DOHH2 (cell line): Measurements from ENCODE around the gene CLIC6.

Experiments
- H3F3A ChIP-seq: fragments of 200-600 bp; sonication (generic), shearing (Covaris generic); 2 replicates; pipeline ENCODE4 v1.6.0; 2016; ENCODE audit warnings: antibody characterized with exemption, mild to moderate bottlenecking; ENCODE audit not compliant: control insufficient read depth, insufficient read depth
- H3K27ac ChIP-seq: fragments of 200-600 bp; sonication (generic); 2 replicates; pipeline ENCODE4 v1.5.1; 2014; ENCODE audit warnings: low read depth, mild to moderate bottlenecking, low read length, moderate library complexity
- H3K27me3 ChIP-seq: fragments of 200-600 bp; sonication (generic); 2 replicates; pipeline ENCODE4 v1.6.1; 2014; ENCODE audit warnings: mild to moderate bottlenecking, low read length, mixed read lengths; ENCODE audit not compliant: control insufficient read depth
- H3K36me3 ChIP-seq: fragments of 200-600 bp; sonication (generic); 2 replicates; pipeline ENCODE4 v1.6.1; 2014; ENCODE audit warnings: mild to moderate bottlenecking, low read length, moderate library complexity, mixed read lengths; ENCODE audit not compliant: control insufficient read depth
- H3K4me1 ChIP-seq: fragments of 200-600 bp; sonication (generic); 2 replicates; pipeline ENCODE4 v1.6.1; 2014; ENCODE audit warnings: mild to moderate bottlenecking, low read length, mixed read lengths; ENCODE audit not compliant: control insufficient read depth
- H3K4me2 ChIP-seq: fragments of 200-600 bp; sonication (generic); 2 replicates; pipeline ENCODE4 v1.6.0; 2014; ENCODE audit warnings: mild to moderate bottlenecking, low read length, moderate library complexity
- H3K4me3 ChIP-seq: fragments of 200-600 bp; sonication (generic); 2 replicates; pipeline ENCODE4 v1.5.1; 2014; ENCODE audit warnings: mild to moderate bottlenecking, low read length, mixed read lengths
- H3K79me2 ChIP-seq: fragments of 200-600 bp; sonication (generic); 2 replicates; pipeline ENCODE4 v1.6.1; 2014; ENCODE audit warnings: mild to moderate bottlenecking, low read length, mixed read lengths; ENCODE audit not compliant: control insufficient read depth
- H3K9me2 ChIP-seq: fragments of 200-600 bp; sonication (generic); replicated peaks from 2 replicates; pipeline ENCODE4 v1.6.1; 2014; ENCODE audit warnings: mild to moderate bottlenecking, low read length, mixed read lengths; ENCODE audit not compliant: control insufficient read depth
- H3K9me3 ChIP-seq: fragments of 200-600 bp; sonication (generic); 2 replicates; pipeline ENCODE4 v1.6.1; 2014; ENCODE audit warnings: antibody characterized with exemption, low read length, mixed read lengths; ENCODE audit not compliant: control insufficient read depth, insufficient read depth
- H4K20me1 ChIP-seq: fragments of 200-600 bp; sonication (generic); 2 replicates; pipeline ENCODE4 v1.6.0; 2014; ENCODE audit warnings: low read depth, mild to moderate bottlenecking, antibody characterized with exemption, low read length, moderate library complexity; ENCODE audit not compliant: control insufficient read depth, insufficient read depth
- EZH2phosphoT487 ChIP-seq: fragments of 200-600 bp; sonication (generic); IDR thresholded peaks from 2 replicates; pipeline ENCODE4 v1.6.1; 2017; ENCODE audit warnings: borderline replicate concordance, mild to moderate bottlenecking, antibody characterized with exemption, low read length, moderate library complexity, mixed read lengths
- TF ChIP-seq, protein P1 (sequence below): fragments of 200-600 bp; sonication (generic); IDR thresholded peaks from one replicate; pipeline ENCODE4 v1.5.1; 2014; ENCODE audit warnings: antibody characterized with exemption, mild to moderate bottlenecking, low read depth, low read length; ENCODE audit not compliant: poor library complexity, severe bottlenecking

Gene CLIC6

DNA sequence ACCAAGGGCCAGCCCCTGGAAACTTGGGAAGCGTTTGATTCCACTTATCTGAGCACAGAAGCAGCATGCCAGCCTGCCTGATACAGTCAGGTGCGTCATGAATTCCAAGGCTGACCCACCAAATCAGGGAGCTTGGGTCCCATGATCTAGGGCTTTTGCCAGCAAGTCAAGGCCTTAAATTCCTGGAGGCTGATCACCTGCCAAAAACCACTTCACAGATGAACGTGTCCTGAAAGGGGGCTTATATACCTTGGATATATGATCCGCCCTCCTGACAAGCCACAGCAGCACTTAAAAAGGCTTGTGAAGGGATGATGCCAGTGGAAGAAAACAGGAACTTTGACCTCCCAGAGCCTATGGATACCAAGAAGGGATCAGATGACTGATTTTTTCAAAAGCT, 24.0 kb upstream of the CLIC6 start:
- Histone ChIP-seq H3K4me2 (no peak overlapping the region), H4K20me1 (no peaks in the 10 kb centered on the region), H3K79me2 (no peaks in the 10 kb centered on the region), H3K9me3 (no peaks in the 10 kb centered on the region), H3K4me3 (no peak overlapping the region), H3K4me1 (peaks cover 13% of the 10 kb centered on the region), H3K9me2 (no peaks in the 10 kb centered on the region), H3K36me3 (no peaks in the 10 kb centered on the region), H3F3A (no peaks in the 10 kb centered on the region), H3K27ac (no peak overlapping the region), H3K27me3 (peaks cover 6% of the 10 kb centered on the region)
- TF ChIP-seq, protein P1, sequence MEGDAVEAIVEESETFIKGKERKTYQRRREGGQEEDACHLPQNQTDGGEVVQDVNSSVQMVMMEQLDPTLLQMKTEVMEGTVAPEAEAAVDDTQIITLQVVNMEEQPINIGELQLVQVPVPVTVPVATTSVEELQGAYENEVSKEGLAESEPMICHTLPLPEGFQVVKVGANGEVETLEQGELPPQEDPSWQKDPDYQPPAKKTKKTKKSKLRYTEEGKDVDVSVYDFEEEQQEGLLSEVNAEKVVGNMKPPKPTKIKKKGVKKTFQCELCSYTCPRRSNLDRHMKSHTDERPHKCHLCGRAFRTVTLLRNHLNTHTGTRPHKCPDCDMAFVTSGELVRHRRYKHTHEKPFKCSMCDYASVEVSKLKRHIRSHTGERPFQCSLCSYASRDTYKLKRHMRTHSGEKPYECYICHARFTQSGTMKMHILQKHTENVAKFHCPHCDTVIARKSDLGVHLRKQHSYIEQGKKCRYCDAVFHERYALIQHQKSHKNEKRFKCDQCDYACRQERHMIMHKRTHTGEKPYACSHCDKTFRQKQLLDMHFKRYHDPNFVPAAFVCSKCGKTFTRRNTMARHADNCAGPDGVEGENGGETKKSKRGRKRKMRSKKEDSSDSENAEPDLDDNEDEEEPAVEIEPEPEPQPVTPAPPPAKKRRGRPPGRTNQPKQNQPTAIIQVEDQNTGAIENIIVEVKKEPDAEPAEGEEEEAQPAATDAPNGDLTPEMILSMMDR, result no peak
- TF ChIP-seq EZH2phosphoT487, result no peak

DNA sequence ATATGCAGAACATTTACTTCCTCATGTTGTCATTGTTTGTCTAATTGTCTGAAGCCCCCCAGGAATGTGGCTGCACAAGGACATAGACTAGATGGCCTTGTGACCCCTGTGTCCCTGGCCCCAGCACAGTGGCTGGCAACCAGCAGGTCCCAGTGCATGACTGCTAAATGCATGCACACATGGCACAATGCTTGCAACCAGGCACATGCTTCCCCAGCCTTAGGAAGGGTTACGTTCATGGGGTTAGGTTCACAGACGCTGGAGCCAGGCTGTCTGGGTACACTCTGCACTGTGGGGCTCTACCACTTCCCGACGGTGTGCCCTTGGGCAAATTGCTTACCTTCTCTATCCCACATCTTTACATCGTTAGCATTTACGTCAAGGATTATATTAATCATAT, 21.2 kb upstream of the CLIC6 start:
- Histone ChIP-seq H3K9me3 (no peaks in the 10 kb centered on the region), H3K4me2 (no peak overlapping the region), H3K4me1 (peaks cover 3% of the 10 kb centered on the region), H3F3A (no peaks in the 10 kb centered on the region), H4K20me1 (no peaks in the 10 kb centered on the region), H3K4me3 (no peak overlapping the region), H3K9me2 (no peaks in the 10 kb centered on the region), H3K27me3 (peaks cover 6% of the 10 kb centered on the region), H3K79me2 (no peaks in the 10 kb centered on the region), H3K36me3 (no peaks in the 10 kb centered on the region), H3K27ac (no peak overlapping the region)
- TF ChIP-seq, protein P1, result no peak
- no peak for TF ChIP-seq EZH2phosphoT487

DNA sequence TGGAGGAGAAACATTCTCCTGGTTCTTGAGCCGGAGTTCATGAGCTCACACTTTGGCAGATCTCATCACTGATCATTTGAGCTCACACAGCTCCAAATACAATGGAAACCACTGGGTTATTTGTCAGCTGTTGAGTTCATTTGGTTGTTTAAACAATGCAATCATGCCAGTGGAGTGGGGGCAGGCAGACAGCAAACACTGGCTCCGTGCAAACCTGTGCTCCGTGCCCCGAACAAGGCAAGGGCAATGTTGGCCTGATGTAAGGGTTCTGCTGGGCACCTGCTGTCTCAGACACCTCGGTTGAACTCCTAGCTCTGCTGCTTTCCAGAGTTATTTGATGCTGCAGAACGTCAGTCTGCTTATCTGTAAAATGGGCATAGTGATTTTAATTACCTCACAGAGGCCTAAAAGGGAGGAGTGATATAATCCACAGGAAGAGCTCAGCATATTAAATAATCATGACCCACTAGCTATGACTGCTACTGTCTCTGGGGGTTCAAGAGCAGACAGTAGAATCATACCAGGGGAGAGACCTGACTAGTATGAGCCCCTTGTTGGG, 20.0 kb upstream of the CLIC6 start:
- H3K4me1 ChIP-seq, result no peaks in the 10 kb centered on the region

More for the DNA sequence above, 20.0 kb upstream of the CLIC6 start:
- H3K9me3 ChIP-seq, result no peaks in the 10 kb centered on the region
- H3K79me2 ChIP-seq, result no peaks in the 10 kb centered on the region
- no peak for TF ChIP-seq EZH2phosphoT487
- TF ChIP-seq, protein P1, result no peak
- no peak overlapping the region for H3K4me3 ChIP-seq
- no peak overlapping the region for H3K4me2 ChIP-seq
- no peak overlapping the region for H3K27ac ChIP-seq
- H3F3A ChIP-seq, result no peaks in the 10 kb centered on the region
- no peaks in the 10 kb centered on the region for H3K36me3 ChIP-seq
- H3K9me2 ChIP-seq, result no peaks in the 10 kb centered on the region
- H3K27me3 ChIP-seq, result peaks cover 6% of the 10 kb centered on the region
- H4K20me1 ChIP-seq, result no peaks in the 10 kb centered on the region
